ENCODE data around the gene GLDN.

The GLDN gene

DNA sequence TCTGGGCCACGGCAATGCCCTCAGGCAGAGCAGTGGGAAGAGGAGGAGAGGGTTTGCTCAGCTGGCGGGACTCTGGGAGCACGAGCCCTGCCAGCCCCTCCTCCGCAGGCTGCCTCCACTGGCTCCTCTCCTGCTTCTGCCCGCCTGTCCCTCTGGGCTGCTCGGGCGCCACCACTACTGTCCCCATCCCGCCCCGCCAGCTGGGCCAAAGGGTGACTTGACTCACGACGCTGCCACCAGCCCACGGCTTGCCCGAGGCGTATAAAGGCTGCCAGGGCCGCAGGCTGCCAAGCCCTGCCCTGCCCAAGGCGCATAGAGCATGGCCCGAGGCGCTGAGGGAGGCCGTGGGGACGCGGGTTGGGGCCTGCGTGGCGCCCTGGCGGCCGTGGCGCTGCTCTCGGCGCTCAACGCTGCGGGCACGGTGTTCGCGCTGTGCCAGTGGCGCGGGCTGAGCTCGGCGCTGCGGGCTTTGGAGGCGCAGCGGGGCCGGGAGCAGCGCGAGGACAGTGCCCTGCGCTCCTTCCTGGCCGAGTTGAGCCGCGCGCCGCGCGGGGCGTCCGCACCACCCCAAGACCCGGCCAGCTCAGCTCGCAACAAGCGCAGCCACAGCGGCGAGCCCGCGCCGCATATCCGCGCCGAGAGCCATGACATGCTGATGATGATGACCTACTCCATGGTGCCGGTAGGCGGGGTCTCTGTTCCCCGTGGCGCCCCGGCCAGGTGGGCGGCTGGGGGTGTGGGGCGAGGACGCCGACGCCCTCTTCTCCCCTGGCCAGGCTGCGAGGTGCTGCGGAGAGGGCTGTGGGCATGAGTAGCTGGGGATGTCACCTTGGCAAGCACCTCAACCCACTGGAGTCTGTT is at the start of gene GLDN:
TSS of gene GLDN (plus strand) at position 290 of the 861 bp plus-strand sequence. CDS start at position 320, 30 bp downstream.
- DNase-seq, result no peak

DNA sequence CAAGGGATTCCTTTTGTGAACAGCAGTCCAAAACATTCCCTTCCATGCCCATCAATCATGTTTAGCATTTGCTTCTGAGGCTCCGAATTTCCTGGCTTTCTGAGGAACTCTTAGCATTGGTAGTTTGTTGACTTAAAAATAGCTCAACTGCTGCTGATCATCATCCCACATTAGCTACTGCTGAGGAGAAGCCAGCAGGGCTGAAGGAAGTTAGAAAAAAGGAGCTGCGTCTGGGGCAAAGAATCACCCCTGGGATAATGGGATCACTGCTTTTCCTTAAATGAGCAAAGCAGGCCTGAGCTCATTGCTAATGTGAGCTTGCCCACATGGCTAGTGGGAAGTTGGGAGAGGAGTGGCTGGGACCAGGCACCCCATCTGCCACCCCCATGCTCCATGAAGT is 42.8 kb upstream of the GLDN start:
- DNase-seq, result no peak

DNA sequence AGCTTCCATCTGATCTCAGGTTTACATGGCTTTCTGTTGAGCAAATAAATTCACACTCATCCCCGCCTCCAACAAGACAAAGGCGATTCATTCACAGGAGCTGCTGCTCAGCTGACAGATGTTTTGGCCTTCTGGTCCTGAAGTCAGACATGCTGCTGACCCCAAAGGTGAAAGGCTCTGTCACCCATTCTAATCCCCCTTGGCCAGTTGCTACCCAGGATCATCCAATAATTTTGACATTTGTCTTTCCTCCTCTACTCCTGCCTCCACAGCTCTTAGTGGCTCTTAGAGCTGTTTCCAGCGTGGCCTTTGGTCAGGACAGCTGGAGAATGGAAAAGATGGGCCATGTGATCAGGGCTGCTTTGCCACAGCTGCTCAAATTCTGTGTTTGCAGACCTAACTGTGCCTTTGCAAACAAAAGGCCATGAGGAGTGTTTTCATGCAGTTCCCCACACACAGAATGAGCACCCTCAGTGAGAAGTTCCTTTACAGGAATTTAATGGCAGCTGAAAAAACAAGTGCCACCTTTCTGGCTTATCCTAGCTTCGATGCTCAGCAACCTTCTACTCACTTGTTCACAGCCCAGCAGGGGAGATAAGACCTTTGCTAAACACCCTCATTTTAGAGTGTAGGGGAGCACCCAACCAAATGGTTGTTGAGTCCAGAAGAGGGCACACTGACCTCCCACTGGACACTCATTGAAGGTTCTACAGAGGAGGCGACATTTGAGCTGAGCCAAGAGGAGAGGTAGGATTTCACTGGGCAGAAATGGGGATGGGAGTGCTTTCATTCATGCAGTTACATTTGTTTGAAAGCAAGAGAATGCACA is 42.1 kb upstream of the GLDN start:
- DNase-seq, result no peak

DNA sequence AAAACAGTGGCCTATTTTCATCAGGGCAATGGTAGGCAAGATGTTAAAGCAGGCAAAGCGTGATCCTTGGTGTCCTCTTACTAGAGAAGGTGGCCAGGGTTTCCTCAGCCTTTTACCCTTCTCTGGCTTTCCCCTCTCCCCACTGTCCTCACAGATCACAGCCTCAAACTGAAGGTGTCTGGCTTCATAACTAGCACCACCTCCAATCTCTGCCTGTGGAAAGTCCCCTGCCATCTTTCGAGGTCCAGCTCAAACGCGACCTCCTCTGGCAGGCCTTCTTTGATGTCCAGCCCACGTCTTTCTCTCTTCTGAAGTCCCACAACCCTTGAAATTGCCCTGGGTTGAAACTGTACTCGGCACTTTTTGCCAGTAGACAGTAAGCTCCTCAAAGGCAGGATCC is 39.0 kb upstream of the GLDN start:
- no peak for DNase-seq

DNA sequence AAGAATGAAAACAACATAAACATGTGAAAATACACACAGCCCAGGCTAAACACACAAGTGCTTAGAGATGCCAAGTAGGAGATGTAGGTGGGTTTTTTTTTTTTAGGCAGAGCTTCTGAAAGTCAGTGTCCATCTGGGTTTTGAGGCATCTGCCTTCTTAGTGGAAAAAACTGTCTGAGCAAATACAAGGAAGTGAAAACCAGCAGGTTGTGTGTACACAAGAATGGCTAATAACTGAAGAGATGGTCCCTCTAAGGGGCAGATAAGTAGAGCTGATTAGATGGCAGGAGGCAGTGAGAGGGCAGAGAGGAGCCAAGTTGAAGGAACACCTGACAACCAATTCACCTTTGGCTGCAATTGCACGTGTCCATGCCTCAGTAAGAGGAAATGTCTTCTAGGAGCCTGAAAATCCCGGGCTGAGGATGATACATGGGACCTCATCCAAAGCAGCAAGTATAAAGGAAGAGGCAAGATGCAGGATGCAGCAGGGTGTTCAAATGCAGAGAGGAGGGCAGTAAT is 37.9 kb upstream of the GLDN start:
- DNase-seq, result no peak

DNA sequence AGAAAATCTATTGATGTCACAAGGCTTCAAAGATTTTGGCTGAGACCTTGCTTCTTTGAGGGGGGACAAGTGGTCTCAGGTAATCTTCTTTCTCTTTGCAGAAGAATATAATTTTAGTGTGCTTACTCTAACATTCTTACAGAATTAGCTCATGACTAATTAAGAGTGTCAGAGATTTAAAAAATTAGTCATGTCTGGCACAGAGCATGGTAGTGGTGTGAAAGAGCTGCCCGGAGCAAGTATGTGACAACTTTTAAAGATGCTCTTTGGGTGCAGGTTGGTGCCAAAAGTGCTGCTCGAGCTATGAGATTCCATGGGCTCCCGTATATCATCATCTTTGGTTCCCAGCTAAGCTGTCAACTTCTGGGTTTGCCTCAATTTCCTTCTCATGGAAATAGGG is 34.1 kb upstream of the GLDN start:
- no peak for DNase-seq

DNA sequence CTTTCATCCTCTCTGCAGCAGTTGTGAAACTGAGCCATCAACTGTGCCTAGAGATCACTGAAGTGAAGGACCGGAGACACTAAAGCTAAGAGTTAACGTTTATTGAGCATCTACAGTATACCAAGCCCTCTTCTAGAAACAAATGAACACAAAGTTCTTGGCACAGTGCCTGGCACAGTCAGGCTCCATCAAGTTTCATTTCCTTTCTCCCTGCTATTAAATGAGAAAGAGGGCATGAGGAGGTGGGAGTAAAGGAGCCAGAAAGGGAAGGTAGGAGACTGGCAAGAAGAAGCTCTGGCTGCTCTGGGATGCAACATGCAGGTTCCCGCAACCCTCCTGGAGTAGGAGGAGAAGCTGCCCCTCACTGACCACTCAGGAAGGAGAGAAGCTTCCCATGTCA is 33.6 kb upstream of the GLDN start:
- DNase-seq, result no peak

DNA sequence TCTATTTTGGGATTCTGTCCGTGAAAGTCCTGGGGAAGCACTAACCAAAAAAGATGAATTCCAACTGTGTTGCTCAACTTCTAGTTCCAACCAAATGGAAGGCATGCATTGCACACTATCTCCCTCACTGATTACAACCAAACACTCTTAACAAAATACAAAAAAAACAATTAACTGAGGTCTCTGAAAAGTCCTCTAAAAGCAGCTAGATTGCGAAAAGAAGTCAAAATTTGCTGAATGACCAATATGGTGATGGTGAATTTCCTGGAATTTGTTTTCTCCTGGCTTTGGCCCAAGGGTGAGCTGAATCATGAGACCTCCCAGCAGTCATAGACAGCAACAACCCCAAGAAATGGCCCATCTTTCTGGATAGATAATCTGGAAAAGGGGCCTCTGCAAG is 31.4 kb upstream of the GLDN start:
- no peak for DNase-seq

DNA sequence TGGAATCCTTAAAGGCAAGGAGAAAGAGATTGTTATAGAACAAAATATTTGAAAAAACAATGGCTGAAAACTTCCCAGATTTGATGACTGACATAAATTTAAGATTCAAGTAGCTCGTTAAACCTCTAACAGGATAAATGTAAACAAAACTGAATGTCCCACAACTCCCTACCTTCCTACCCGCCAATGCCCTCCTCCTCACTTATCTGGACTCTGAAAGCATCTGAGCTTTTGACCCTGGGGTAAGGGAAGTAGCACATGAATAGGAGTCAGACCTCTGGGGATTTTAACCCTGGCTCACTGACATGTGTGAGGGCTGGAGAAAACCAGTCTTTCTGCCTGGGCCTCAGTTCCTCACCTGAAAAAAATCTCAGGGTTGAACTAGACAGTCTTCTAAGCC is 29.9 kb upstream of the GLDN start:
- no peak for DNase-seq

DNA sequence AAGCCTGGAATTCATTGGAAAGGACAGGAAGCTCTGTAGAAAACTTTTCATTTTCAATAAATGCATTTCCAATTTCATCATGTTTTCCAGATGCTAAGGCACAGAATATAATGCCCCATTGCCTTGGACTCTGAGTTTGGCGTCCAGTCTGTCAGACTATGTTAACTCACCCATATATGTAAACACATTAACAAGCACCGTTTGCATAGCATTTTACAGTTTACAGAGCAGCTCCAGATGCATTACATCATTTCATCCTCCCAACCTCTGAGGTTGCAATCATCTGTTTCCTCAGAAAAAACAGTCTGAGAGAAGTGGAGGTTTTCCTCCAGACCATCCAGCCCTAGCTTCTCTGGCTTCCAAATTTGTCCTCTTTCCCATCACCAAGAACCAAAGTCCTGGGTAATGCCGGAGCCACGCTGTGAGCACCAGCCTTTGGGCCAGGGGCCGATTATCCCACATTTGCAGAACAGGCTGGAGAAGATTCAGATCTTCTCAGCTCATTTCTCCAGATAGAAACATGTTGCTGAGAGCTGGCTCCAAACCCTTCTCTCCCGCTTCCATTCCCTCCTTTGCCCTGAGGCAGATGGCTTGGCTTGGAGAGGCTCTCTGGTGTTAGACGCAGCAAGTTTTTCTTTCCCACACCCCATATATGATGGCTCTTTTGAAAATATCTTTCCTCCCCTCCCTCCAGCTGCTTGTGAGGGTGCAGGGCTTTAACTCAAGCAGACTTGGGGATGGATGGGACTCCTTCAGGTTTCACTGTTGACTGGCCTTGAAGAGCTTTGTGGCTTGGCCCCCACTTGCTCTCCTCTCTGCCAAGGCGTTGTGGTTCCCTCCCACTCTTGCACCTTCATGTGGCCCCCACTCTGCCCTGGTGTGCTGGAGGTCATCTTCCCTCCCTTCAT is 29.0 kb upstream of the GLDN start:
- no peak for DNase-seq

DNA sequence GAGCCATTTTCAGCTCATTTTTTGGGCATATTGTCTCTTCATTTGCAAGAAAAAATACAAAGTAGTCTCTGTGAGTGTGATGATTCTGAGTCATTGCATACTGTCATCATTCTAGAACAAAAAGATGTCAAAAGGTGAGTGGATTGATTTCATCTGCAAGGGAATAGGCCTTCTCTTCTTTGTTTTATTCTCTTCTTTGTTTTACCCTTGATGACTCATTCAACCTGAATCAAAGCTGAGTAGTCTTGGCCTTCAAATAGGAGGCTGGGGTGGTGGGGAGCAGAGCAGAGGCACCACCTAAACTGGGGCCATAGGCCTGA is 28.4 kb upstream of the GLDN start:
- no peak for DNase-seq

DNA sequence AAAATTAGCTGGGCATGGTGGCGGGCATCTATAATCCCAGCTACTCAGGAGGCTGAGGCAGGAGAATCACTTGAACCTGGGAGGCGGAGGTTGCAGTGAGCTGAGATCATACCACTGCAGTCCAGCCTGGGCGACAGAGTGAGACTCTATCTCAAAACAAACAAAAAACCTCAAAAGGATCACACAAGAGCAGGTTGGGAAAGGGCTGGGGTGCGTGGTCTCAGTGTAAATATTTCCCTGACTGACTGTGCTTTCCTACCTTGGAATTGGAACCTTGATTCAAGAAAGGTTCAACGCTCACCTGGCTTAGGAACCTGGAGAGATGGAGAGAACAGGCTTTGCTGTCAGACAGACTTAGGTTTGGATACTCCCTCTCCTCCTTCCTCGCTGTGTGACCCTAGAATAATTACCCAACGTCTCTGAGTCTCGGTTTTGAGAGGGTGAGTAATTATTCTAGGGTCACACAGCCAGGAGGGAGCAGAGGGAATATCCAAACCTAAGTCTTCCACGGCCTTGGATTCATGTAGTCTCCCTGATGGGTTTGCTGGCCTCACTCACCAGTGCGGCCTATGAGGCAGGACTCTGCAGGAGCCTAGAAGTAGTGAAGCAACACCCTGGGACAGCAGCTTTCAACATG is 27.7 kb upstream of the GLDN start:
- DNase-seq, result no peak

DNA sequence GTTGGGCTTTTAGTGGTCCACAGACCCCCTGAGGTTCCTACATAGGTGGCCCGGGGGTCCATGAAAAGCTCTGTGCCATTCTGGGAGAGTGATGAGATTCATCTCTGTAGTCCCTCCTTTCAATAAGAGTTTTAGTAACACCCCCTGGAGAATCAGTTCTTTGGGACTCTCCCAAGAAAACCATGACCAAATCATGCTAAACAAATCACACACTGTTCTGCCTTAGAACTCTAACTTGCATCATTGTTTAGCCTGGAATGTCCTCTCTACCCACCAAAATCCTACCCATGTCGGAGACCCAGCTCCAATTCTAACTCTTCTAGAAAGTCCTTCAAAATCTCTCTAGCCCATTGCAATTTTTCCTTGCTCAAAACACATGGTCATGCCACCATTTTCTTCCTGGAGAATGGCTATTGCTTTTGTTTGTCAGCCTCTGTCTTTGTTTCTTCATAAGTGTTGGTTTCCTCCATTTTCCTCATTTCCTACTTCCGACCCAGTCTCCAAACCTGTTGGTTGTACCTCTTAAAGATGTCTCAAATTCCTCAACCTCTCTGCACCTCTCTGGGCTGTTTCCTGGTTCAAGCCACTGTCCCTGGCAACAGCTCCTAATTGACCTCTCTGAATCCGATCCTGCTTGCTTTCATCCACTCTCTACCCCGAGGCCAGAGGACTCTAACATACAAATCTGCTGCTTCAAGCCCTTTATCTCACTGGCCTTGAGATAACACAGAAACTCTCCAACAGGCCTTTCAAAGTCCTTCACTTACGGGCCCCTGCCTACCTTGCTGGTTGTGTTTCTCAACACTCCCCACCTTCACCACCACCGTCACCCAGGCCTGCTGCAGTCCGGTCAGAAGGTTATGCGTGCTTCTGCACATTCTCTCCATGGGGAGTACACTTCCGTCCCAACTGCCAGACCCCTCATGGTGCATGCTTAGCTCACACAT is 26.8 kb upstream of the GLDN start:
- DNase-seq, result no peak

DNA sequence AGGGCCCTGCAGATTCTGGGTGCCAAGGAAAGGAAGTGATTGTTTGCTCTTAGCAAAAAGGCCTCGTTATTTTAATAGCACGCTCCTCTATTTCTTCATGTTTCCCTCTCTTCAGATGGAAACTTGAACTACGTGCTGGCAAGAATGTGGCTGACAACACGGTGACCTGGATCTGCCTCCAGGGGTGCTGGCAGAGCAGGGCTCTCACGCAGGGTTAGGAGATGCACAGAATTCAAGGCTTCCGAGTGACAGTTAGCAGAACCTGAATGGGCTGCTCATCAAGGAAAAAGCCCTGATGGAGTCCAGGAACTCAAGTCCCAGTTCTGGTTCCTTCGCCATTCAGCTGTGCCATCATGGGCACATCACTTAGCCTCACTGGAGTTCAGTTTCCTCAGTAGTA is 25.7 kb upstream of the GLDN start:
- DNase-seq, result no peak

DNA sequence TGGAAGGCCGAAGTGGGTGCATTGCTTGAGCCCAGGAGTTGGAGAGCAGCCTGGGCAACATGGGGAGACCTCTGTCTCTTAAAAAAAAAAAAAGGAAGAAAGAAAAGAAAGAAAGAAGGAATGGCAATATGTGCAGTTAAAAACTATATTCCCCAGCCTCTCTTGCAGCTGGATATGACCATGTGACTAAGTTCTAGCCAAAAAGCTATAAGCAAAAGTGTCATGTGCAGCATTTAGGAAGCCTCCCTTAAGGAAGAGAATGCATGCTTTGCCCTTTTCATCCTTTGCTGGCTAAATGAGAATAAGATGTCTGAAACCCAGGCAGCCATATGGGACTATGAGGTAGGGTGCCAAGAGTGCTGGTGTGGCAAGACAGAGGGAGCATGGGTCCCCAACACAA is 24.8 kb upstream of the GLDN start:
- no peak for DNase-seq

DNA sequence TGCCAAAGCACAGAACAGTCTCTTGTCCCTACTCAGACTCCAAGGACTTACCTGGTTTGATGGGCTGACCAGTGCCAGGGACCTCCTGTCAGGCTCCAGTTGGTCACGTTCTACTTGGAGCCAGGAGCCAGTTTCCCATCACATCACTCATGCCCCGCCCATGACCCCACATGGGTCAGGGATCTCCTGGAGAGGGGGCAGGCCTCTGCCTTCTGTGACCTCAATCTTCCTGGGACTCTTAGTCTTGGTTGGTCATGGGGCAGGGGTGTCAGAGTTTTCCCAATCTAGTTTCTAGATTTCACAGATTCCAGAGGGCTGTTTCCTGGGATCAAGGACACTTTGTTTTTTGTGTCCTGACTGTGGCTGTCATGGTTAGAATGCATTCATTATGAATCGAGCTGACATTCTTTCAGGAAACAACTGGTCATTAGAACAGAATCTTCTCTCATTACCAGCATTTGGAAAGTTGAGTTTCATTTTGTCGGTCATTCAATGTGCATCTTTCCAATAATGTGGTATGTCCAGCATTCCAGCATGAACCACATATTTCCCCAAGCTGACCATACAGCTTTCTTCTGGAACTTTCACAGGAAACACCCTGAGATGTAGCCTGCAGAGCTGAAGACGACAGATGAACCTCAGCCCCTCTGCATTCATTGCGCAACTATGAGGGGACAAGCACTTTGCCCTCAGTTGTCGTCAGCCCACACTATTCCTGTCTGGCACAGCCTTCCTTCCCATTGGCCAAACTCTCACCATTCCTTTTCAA is 22.9 kb upstream of the GLDN start:
- no peak for DNase-seq

DNA sequence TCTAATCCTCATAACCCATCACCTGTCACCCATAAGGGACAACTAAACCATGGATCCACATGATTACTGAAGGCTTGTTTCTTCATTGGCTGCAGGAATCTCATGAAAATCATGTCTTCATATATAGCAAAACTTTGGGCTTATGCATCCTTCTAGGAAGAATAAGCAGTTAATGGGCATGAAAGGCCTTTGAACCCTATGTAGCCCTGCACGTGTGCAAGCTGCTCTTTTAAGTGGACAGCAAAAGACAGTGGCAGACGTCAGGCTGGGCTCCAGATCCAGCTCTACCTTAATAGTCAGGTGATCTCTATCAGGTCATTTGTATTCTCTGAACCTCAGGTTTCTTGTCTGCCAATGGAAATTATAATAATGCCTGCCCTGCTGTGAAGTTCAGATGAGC is 21.9 kb upstream of the GLDN start:
- no peak for DNase-seq

DNA sequence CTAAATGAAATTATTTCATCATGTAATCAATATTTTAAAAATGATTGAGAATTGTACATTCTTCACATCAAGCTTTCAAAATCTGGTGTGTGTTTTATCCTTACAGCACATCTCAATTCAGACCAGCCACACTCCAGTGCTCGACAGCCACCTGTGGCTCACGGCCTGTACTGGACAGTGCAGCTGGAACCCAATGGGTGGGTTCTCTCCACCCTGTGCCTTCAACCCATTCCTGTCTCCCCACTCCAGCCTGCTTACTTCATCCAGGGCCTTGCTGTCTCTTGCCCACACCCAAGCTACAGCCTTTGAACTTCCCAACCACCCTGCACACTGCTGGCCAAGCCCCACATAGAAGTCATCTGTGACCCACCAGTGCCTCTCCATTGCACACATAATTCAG is 20.6 kb upstream of the GLDN start:
- DNase-seq, result no peak

DNA sequence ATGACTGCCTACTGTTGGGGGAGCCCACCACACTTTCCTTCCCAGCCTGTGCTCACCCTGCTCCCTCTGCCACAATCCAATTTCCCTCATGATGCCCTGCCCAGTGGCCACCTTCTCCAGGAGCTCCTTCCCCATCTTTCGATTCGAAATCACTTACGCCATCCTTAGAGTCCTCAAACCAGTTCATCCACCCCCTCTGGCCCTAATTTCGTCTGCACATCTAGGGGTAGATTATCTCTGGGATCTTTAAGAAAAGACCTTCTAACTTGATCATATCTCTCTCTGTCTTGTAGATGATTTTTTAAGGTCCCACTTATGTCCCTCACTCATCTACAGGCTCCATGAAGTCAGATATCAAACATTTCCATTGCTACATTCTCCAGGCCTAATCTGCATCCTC is 20.1 kb upstream of the GLDN start:
- no peak for DNase-seq

DNA sequence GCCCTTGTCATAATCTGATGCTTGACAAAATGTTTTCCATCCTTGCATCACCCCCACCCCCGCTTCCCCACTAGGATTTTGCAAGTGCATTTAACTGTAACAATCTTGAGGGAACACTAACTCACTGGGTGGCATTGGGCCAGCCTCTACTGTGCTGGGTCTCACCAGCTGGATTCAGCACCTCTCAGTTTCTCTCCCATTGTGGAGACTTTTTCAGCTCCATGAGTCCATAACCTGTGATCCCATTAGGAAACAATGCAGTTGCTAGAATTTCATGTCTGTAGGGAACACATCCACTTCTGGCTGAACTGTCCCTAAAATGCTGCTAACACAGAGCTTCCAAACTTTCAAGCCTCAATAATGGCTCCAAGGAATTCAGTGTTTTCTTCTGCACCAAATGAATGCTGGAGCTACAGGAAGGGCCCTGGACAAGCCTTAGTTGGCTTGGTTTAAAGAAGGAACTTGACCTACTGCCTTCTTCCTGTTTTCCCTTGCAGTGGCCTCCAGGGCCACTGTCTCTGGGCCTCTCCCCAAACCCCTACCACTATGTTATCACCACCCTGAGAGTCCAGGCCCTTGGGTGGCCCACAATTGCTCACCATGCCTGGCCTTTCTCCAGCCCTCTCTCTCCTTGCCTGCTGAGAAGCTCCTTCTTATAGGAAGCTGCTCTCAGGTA is 18.7 kb upstream of the GLDN start:
- no peak for DNase-seq

Data from stimulated activated CD4-positive, alpha-beta T cell treated with anti-CD3 and anti-CD28 coated beads, Interleukin-4, amount 100 ng/mL, for 1 hour (primary cell).